Activated naive CD8-positive, alpha-beta T cell treated with anti-CD3 and anti-CD28 coated beads for 36 hours (primary cell): ENCODE results near the gene OR2B3. TPM values are rescaled to one million over a fixed set of nuclear protein-coding genes. Genes with fewer than 3 reads are reported as not detected.

Experiments used
- DNase-seq: peaks from one replicate; pipeline ENCODE4 v3.0.0; 2021
- H3K27ac Mint-ChIP-seq: one replicate; pipeline ENCODE4 v1.8.0; 2022; ENCODE audit warnings: mild to moderate bottlenecking, moderate library complexity, mixed read lengths
- H3K27me3 Mint-ChIP-seq: one replicate; pipeline ENCODE4 v1.8.0; 2022; ENCODE audit warnings: mild to moderate bottlenecking, mixed read lengths
- H3K36me3 Mint-ChIP-seq: one replicate; pipeline ENCODE4 v1.8.0; 2021; ENCODE audit warnings: mild to moderate bottlenecking, mixed read lengths
- H3K4me1 Mint-ChIP-seq: one replicate; pipeline ENCODE4 v1.8.0; 2021; ENCODE audit warnings: mixed read lengths
- H3K4me3 Mint-ChIP-seq: one replicate; pipeline ENCODE4 v1.8.0; 2022; ENCODE audit warnings: mild to moderate bottlenecking, moderate library complexity, mixed read lengths
- H3K9me3 Mint-ChIP-seq: one replicate; pipeline ENCODE4 v1.8.0; 2022; ENCODE audit warnings: mixed read lengths
- total RNA-seq, 2 experiments: library from RNA; stranded (reverse); gene quantifications; one replicate each; pipeline ENCODE4 v1.2.3, GENCODE V29; 2021

Gene OR2B3
- total RNA-seq, 2 experiments from 2014 or later: not detected

DNA sequence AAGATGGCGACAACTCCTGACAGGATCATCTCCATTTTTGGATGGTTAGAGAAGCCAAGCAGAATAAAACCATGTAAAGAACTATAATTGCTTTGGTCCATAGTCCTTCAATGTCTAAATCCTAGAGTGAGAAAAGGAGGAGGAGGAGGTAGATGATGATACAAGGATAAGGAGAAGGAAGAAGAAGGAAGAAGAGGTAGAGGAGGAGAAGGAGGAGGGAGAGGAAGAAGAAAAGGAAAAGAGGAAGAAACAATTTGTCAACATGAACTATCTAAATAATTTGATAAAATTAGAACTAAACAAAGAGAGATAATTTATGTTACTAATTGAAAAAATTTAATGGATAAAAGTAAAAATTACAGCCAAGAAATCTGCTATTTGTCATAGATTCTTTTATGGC lies 42.0 kb downstream of the OR2B3 start, which contains the start of gene OR2W1:
Gene OR2W1 (minus strand): TSS at position 101 of the 400 bp plus-strand sequence. CDS start 0 bp downstream, at position 101.
- Mint-ChIP-seq H3K4me3 (no peak within 1 kb of the TSS), H3K27me3 (peaks cover 60% of the 10 kb centered on the region), H3K4me1 (no peaks in the 10 kb centered on the region), H3K27ac (no peak within 1 kb of the TSS), H3K9me3 (peaks cover 3% of the 10 kb centered on the region), H3K36me3 (no peaks in the 10 kb centered on the region)
- no peak for DNase-seq

Other genes with a start within 250 kb of the OR2B3 start
- 10 to 100 TPM; 51.5 to 52.3 TPM for gene TRIM27, start 163.3 kb downstream of the OR2B3 start, total RNA-seq
- 1 to 10 TPM; 1.0 TPM for gene ZNF311, start 82.0 kb downstream of the OR2B3 start, total RNA-seq
- gene OR2W1, start 42.1 kb downstream of the OR2B3 start, total RNA-seq: not detected
- gene OR2J1, start 12.2 kb upstream of the OR2B3 start, total RNA-seq: not detected
- gene OR2J3, start 20.7 kb upstream of the OR2B3 start, total RNA-seq: not detected
- gene OR2J2, start 83.6 kb upstream of the OR2B3 start, total RNA-seq: not detected
- gene OR14J1, start 214.4 kb upstream of the OR2B3 start, total RNA-seq: not detected